HG03103 (cell line): ENCODE measurements around the gene CNOT6.
A peak's percentile ranks its signal among the peaks of the same experiment; 100 is the strongest.
"Not testable (repeated sequence)": the region's sequence is repeated elsewhere in the genome, so short reads cannot be mapped to it uniquely, and the experiment has no call there.

Experiments
- ATAC-seq: cut with Tn5 transposase; IDR thresholded peaks from one replicate; pipeline ENCODE4 v1.9.1; 2021; ENCODE audit warnings: low read depth; ENCODE audit not compliant: unreplicated experiment

Gene CNOT6

DNA sequence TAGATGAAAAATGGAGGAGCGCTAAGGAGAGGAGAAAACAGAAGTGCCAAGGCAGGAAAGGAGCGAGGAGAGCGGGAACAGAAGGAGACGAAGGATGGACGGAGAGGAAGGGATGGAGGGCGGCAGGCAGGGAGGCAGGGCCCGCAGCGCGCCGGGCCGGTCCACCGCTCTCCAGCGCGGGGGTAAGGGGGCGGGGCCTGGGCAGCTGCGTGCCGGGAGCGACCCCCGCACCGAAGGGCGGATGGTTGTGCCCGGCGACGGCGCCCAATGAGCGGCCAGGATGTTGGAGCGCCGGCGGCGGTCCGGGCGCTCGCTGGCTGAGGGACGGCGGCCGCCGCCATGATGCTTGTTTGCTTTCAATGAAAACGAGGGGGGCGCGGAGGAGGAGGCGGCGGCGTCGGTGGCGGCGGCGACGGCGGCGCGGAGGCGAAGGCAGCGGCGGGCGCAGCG lies at the start of gene CNOT6:
CNOT6 (plus strand) TSS at position 320 of the 450 bp plus-strand sequence. CDS start 34,898 bp downstream, outside the sequence.
- peak; percentile 89 for ATAC-seq

DNA sequence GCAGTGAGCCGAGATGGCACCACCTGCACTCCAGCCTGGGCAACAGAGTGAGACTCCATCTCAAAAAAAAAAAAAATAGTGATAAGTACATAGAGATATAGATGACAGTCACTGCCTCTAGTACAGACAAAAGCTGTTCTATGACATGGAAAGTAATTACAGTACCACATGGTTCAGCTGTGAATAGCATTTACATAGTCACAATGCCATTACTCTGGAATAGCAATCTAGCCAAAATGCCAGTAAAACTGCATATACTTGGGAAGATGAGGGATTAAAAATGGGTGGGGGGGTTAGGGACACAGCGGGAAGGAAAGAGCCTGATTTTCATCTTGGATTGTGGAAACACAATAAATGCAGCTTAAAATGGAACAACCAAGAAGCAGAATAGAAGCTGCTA lies 39.4 kb upstream of the CNOT6 start:
- ATAC-seq = no peak

DNA sequence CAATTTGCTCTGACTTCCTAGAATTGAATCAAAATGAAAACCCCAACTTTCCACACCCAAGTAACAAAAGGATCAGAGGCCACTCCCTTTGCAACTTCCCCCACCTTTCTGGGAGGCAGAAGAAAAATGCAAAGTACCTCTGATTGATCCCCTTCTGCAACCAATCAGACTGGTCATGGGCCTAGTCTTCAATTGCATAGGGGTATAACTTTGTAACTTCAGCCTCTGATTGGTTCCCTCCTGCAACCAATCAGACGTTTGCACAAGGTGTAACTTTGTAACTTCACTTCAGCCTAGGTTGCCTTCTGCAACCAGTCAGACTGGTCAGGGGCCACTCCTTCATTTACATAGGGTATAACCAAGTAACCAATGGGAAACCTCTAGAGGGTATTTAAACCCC lies 38.3 kb upstream of the CNOT6 start:
- ATAC-seq = no peak

DNA sequence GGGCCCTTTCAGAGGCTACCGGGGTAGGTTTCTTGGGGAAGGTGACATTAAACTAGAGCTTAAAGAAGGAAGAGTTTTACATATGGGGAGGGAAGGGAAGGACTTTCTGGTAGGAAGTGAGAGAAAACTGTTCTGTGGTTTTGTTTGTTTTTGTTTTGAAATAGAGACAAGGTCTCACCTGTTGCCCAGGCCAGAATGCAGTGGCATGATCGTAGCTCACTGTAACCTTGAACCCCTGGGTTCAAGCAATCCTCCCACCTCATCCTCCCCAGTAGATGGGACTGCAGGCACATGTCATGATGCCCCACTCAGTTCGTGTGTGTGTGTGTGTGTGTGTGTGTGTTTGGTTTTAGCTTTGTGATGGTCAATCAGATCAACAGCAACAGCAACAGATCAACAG lies 37.4 kb upstream of the CNOT6 start:
- ATAC-seq = no peak

DNA sequence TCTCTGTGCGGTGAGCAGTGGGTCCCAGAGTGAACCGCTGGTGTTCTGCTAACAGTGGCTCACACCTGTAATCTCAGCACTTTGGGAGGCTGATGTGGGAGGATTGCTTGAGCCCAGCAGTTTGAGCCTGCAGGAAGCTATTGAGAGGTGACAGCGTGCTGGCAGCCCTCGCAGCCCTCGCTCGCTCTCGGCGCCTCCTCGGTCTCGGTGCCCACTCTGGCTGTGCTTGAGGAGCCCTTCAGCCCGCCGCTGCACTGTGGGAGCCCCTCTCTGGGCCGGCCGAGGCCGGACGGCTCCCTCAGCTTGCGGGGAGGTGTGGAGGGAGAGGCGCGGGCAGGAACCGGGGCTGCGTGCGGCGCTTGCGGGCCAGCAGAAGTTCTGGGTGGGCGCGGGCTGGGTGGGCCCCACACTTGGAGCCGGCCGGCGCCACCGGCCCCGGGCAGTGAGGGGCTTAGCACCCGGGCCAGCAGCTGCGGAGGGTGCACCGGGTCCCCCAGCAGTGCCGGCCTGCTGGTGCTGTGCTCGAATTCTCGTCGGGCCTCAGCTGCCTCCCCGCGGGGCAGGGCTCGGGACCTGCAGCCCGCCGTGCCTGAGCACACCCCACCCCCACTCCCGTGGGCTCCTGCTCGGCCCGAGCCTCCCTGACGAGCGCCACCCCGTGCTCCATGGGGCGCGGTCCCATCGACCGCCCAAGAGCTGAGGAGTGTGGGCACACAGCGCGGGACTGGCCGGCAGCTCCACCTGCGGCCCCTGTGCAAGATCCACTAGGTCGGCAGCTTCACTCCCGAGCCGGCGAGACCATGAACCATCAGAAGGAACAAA lies 35.1 kb upstream of the CNOT6 start:
- ATAC-seq = not testable (repeated sequence)

DNA sequence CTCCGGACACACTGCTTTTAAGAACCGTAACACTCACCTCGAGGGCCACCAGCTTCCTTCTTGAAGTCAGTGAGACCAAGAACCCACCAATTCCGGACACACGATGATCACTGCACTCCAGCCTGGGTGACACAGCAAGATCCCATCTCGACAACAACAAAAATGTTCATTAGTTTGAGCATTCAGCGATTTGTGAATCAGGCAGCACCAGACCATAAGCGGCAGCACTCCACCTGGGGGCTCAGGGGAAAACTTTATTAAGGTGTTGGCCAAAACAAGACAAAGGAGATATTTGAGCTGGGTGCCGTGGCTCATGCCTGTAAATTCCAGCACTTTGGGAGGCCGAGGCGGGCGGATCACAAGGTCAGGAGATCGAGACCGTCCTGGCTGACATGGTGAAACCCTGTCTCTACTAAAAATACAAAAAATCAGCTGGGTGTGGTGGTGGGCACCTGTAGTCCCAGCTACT lies 34.5 kb upstream of the CNOT6 start:
- ATAC-seq = not testable (repeated sequence)

DNA sequence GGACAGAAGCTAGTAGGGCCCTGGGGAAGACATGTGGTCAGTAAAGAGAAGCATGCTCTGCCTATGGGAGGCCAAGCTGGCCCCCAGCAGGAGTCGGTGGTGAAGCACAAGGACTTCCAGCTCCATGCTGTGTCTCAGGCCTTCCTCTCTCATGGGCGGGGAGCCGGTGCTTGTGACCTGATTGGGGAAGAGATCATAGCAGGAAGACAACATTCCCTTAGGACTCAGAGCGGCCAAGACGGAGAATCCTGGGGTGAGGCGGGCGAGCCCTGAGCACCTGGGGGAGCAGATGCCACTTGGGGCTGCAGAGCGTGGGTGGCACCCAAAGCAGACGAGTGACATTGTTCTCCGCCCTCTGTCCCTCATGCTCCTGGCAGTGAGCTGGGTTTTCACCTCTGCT lies 33.3 kb upstream of the CNOT6 start:
- ATAC-seq = no peak

DNA sequence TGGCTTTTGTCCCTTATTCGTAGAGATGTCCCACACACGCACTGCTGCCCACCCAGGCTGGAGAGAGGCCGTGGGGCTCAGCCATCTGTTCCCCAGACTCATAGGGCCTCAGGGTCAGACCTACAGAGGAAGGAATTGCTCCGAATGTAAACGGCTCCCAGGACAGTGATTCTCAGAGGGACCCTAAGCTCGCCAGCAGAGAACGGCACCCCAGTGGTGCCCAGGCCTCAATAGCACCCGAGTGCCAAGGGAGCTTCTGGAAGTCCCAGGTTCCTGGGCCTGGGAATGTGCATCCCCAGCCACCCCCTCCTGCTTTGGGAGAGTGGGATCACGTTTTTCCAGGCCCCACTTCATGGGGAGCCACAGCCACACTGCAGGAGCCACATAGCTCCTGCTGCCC lies 32.9 kb upstream of the CNOT6 start:
- no peak for ATAC-seq

DNA sequence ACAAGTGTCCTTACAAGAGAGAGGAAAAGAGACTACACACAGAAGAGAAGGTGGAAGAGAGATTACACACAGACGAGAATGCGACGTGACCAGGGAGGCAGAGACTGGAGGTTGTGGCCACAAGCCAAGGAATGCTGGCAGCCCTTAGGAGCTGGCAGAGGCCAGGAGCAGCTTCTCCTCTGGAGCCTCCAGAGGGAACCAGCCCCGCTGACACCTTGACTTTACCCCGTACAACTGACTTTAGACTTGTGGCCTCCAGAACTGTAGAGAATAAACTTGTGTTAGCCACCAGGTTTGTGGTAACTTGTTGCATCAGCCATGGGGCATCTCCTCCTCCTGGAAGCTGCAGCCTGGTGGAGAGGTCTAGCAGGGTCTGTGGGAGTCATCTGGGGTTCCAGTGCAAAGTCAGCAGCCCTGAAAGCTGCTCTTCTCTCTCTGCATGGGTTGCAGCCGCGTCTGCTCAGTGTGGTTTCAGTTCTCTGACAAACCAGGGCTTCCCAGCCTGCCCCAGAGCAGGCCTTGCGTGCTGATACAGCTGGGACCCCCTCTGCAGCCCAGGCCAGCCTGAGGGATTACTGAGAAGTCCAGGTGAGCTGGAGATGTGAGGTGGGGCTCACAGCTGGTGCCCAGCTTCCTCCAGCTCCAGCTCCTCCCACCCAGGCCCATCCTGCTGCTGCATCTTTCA lies 30.8 kb upstream of the CNOT6 start:
- ATAC-seq = no peak

DNA sequence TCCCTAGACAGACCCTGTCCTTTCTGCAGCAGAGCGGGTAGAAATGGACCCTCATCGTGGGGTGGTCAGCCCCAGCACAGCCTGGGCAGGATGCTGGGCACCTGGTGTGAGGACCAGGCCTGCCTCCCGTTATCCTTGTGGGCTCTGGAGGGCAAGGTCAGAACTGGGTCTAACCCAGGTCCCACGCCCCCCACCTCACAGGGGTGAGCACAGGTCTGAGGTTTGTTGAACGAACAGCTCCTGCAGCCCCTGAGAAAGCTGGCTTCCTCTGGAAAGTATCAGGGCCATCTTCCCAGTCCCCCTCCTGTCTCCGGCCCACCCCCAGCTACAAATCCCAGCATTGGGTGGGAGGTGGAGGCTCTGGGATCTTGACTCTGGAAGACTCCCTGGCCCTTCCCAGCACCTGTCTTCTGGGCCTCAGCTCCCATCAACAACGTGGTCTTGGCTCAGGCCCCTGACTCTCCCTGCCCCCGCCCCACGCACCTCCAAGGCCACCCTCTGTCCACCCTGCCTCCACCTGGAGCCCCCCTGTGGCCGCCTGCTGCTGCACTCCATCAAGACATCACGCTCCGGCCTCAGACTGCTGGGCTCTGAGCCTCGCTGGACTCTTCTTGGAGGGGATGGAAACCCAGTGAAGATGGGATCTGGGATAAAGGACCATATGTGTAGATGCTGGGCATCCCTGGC lies 30.1 kb upstream of the CNOT6 start:
- no peak for ATAC-seq

DNA sequence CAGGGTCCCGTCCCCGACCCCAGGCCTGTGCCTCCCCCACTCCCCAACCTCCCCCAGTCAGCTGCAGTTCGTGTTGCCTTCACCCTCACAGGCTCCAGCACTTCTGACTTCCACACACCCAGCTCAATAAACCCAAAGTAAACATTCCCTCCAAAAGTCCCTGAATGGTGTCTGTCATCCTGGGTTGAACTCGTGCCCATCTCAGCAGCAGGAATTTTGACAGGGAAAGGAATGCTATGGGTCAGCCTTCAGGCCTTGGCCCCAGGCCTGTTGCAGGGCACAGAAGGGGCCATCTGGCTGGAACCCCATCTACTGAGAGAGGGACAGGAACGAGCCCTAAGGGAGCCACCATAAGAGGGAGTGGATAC lies 29.6 kb upstream of the CNOT6 start:
- ATAC-seq = no peak

DNA sequence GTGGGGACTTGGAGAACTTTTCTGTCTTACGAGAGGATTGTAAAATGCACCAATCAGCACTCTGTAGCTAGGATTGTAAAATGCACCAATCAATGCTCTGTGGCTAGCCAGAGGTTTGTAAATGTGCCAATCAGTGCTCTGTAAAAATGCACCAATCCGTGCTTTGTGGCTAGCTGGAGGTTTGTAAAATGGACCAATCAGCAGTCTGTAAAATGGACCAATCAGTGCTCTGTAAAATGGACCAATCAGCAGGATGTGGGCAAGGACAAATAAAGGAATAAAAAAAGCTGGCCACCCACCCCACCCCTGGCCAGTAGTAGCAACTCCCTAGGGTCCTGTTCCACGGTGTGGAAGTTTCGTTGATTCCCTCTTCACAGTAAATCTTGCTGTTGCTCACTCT lies 29.1 kb upstream of the CNOT6 start:
- not testable (repeated sequence) for ATAC-seq

DNA sequence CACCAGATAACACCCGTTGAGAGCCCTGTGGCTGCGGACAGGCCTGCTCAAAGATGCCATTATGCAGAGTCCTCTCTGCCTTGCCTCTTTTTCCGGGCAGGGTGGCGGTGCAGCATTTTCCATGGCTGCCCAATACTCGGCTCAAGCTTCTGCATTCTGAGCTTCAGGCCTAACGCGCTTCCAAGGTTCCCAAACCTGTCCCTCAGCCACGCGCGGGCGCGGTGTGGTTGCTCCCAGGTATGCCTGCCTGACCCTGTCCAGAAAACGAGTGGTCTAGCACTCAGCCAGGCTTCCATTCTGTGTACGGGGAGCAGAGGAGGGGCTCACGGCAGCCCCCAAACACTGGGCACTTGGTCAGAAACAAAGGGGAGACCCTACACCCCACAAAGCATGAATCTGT lies 27.9 kb upstream of the CNOT6 start:
- no peak for ATAC-seq

DNA sequence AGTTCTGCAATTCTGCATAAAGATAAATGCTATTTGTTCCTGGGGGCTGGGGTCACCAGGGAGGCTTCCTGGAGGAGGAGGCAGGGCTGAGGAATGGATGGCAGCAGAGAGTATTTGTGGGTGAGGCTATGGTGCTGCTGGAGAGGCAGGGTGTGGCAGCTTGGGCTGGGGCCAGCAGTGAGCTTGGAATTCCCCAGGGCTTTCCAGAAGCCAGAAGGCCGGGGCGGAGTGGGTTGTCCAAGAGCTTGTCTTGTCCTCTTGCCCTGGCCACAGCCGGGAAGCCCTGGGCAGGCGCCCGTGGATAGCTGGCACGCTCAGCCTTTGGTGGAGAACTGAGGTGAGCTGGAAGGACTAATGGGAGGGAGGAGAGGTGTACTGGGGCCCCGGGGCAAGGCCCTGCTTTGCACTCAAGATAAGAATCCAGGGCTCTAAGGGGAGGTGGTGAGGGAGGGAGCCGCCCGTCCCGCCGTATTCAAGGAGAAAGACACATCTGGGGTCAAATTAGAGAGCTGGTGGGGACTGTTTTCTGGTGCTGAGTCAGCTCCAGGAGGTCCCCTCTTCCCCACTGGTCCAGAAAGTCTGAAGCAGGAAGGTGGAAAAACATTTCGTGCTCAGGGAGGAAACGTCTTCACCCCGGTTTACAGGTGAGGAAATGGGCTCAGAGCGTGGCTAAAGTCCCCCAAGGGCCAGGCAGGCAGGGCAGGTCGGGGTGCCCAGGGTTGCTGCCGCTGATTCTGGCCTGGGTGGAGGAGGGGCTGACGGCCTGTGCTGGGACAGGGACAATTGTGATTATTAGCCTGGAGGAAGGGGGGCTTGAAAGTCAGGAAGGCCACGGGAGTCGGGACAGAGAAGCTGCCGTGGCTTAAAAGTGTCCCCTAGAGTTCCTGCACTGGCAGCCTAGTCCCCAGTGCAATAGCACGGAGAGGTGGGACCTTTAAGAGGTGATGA lies 26.9 kb upstream of the CNOT6 start:
- no peak for ATAC-seq

DNA sequence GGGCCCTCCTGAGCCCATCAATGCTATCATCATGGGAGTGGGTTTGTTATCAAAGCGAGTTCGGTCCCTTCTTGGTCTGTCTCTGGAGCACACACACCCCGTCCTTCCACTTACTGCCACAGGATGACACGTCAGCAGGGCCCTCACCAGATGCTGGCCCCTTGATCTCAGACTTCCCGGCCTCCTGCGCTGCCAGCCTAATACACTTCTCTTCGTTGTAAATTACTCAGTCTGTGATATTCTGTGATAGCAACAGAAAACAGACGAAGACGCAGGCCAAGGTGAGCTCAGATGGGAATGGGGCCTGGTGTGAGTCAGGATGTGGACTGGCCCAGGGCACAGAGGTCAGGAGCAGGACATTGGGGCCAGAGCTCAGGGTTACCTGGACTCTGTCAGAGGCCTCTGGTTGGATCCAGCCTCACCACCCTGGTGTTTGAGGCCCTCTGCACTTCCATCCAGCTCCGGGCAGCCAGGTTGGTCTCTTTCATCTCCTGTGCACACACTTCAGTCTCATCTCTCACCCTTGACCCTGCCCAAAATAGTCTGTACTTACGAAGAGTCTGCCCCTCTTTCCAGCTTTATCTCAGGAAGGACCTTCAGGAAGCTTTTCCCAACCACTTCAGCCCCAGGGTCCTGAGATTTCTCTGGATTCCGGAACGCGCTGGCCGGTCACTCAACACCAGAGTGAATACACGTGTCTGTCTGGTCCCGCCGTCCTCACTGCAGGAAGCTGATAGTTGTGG lies 26.0 kb upstream of the CNOT6 start:
- no peak for ATAC-seq

DNA sequence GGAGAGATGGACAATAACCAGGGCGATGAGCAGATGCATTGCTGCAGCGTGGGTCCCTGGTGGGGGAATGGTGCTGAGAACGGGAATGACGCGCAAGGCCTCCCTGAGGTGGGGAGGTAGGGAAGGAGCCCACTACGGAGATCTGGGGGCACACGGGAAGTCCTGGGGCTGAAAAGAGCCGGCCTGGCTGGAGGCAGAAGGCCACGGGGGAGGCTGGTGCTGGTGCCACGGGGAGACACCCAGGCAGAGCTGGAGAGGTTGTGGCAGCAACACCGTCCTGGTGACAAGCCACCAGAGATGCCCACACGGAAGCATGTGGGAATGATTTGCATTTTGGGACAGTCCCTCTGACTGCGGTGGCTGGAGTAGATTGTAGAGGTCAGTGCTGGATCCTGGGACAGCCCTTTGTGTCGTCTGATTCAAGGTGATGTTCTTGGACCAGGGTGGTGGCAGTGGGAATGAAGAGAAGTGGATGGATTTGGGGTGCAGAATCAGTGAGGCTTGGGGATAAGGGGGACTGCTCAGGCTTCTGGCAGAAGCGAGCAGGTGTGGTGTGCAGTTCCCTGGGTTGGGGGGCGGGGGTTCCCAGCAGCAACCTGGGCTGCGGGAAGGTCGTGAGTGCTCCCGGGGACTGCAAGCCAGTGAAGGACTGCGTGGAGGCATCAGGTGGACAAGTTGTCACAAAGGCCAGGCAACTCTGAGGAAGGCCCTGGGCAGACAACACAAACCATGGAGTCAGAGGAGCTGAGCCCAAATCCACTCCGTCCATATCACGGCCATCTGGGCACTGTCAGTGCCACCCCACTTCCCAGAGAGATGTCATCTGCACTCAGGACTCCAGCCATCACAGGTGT lies 25.2 kb upstream of the CNOT6 start:
- ATAC-seq = no peak

DNA sequence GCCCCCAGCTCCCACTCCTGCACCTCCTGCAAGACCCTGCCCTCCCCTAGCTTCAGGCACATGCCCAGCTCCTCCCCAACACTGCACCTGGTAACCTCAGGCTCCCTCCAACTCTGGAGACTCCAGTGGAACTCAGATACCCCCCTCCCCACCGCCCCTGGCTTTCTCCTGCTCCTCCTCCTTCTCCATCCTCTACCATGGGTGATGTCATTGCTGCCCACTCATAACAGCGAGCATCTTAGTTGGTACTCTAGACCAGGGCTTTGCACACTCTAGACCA lies 24.7 kb upstream of the CNOT6 start:
- no peak for ATAC-seq

DNA sequence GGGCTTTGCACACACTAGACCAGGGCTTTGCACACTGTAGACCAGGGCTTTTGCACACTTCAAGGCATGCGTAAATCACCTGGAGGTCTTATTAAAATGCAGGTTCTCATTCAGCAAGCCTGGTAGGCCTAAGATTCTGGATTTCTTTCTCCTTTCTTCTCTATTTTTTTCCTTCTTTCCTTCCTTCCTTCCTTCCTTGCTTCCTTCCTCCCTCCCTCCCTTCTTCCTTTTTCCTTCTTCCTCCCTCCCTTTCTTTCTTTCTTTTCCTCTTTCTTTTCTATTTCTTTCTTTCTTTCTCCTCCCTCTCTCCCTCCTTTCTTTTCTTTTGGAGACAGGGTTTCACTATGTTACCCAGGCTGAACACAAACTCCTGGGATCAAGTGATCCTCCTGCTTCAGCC lies 24.3 kb upstream of the CNOT6 start:
- ATAC-seq = no peak

DNA sequence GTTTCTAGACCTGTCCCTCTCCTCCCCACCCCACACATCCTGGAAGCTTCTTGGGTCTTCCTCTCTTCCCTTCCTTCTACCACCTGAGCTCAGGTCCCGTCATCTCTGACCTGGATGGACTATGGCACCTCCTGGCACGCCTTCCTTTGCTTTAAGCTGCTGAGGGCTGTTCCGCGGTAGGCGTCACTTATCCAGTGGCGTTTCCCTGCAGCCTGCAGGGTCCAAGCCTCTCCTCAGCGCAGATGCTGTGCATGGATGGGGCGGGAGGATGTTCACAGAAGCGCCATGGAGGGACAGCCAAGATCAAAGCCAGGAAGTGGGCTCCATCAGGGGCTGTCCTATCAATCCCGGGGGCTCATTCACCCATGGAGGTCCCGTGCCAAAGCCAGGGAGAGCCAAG lies 23.8 kb upstream of the CNOT6 start:
- no peak for ATAC-seq
